Ascending aorta (tissue), 2 donors: Measurements from ENCODE around the gene R3HDM4. TPM values are rescaled to one million over a fixed set of nuclear protein-coding genes. Genes with fewer than 3 reads are reported as not detected.
"Not testable (repeated sequence)": the region's sequence is repeated elsewhere in the genome, so short reads cannot be mapped to it uniquely, and the experiment has no call there.

ENCODE experiments used
- DNase-seq, 2 donors: peaks; one replicate each; pipeline ENCODE4 v3.0.0-alpha.2; 2019; ENCODE audit warnings: low spot score in 2 of 2
- H3K27ac ChIP-seq, 2 donors: fragments of 200-600 bp; sonication (generic); one replicate each; pipeline ENCODE4 v1.5.1; 2016 to 2017; ENCODE audit warnings: mild to moderate bottlenecking in 1 of 2
- H3K27me3 ChIP-seq: fragments of 200-600 bp; sonication (generic); one replicate; pipeline ENCODE4 v1.5.1; 2017
- H3K36me3 ChIP-seq, 2 donors: fragments of 200-600 bp; sonication (generic); one replicate each; pipeline ENCODE4 v1.5.1; 2016
- H3K4me1 ChIP-seq, 2 donors: fragments of 200-600 bp; sonication (generic); one replicate each; pipeline ENCODE4 v1.5.1; 2016 to 2017; ENCODE audit warnings: mild to moderate bottlenecking in 1 of 2
- H3K4me3 ChIP-seq, 2 donors: fragments of 200-600 bp; sonication (generic); one replicate each; pipeline ENCODE4 v1.5.1; 2016 to 2017; ENCODE audit warnings: mild to moderate bottlenecking in 1 of 2
- H3K9me3 ChIP-seq, 2 donors: fragments of 200-600 bp; sonication (generic); one replicate each; pipeline ENCODE4 v1.5.1; 2016
- CTCF ChIP-seq, 3 experiments: fragments of 200-600 bp in 2 of 3; fragments of 450-650 bp in 1 of 3; sonication (generic) in 2 of 3; IDR thresholded peaks; one replicate each; pipeline ENCODE4 v1.5.1; 2016 to 2019; ENCODE audit warnings: antibody characterized with exemption in 3 of 3, mild to moderate bottlenecking in 1 of 3, moderate library complexity in 1 of 3
- intact Hi-C: fragments of 100-400 bp; cut with DNase I; formaldehyde crosslinking; loops from one replicate; pipeline ENCODE4 v1.15.1; 2023
- total RNA-seq: library from RNA; depleted of rRNA; stranded (reverse); fragments of >200 nt; gene quantifications from one replicate; pipeline ENCODE4 v1.1.0, GENCODE V29; 2016

Gene R3HDM4
- total RNA-seq, 1 donor from 2014 or later: 81.5 TPM

GRCh38 chr19:853014-853585 is 59.9 kb downstream of the R3HDM4 start:
- TF ChIP-seq CTCF (IDR thresholded peaks at IDR 0.05): no peak
- H3K4me1 ChIP-seq: peaks cover 0 to 5% of the 10 kb centered on the region in 2 donors
- no peak for DNase-seq
- H3K27ac ChIP-seq: no peak overlapping the region
- H3K36me3 ChIP-seq: no peaks in the 10 kb centered on the region
- H3K27me3 ChIP-seq: peaks cover 15% of the 10 kb centered on the region
- H3K4me3 ChIP-seq: no peak overlapping the region
- no peaks in the 10 kb centered on the region for H3K9me3 ChIP-seq
- intact Hi-C loops: no loop called here

- Histone ChIP-seq H3K27ac (no peak within 1 kb of the TSS), H3K9me3 (no peaks in the 10 kb centered on the region), H3K4me1 (peaks cover 0 to 5% of the 10 kb centered on the region in 2 donors), H3K27me3 (peaks cover 20% of the 10 kb centered on the region), H3K4me3 (no peak within 1 kb of the TSS), H3K36me3 (no peaks in the 10 kb centered on the region)
- no peak for TF ChIP-seq CTCF (IDR thresholded peaks at IDR 0.05)
- intact Hi-C loops: no loop called here
- no peak for DNase-seq
Observed at GRCh38 chr19:852136-853013, 60.6 kb downstream of the R3HDM4 start, which contains the start of gene ELANE. Gene ELANE, plus strand, starts transcription at chr19:852303. Its CDS starts 26 bp downstream, at chr19:852329.

- Histone ChIP-seq H3K4me3 (peak overlapping the region in 1 of 2 donors; percentile 34), H3K4me1 (peaks cover 0 to 5% of the 10 kb centered on the region in 2 donors), H3K27ac (peak overlapping the region; percentile 47 to 49), H3K36me3 (no peaks in the 10 kb centered on the region), H3K27me3 (peaks cover 27% of the 10 kb centered on the region), H3K9me3 (no peaks in the 10 kb centered on the region)
- no peak for TF ChIP-seq CTCF (IDR thresholded peaks at IDR 0.05)
- intact Hi-C loops: no loop called here
- DNase-seq: no peak
Observed at GRCh38 chr19:850979-851335, 62.1 kb downstream of the R3HDM4 start.

- TF ChIP-seq CTCF (IDR thresholded peaks at IDR 0.05): no peak
- Histone ChIP-seq H3K4me3 (peak overlapping the region in 1 of 2 donors; percentile 34), H3K9me3 (no peaks in the 10 kb centered on the region), H3K4me1 (peaks cover 0 to 5% of the 10 kb centered on the region in 2 donors), H3K27me3 (peaks cover 32% of the 10 kb centered on the region), H3K27ac (peak overlapping the region; percentile 47 to 49), H3K36me3 (no peaks in the 10 kb centered on the region)
- intact Hi-C loops: no loop called here
- peak; percentile 59 to 93 for DNase-seq
Observed at GRCh38 chr19:850221-850978, 62.6 kb downstream of the R3HDM4 start.

GRCh38 chr19:849195-849594 is 63.8 kb downstream of the R3HDM4 start:
- DNase-seq, H3K27ac ChIP-seq, H3K36me3 ChIP-seq, intact Hi-C loops, H3K4me3 ChIP-seq, H3K9me3 ChIP-seq, H3K4me1 ChIP-seq: not testable (repeated sequence)
- H3K27me3 ChIP-seq: peaks cover 36% of the 10 kb centered on the region
